Cortex of kidney (tissue), 1 donor: ENCODE results near the gene HOXB3.

Experiments used
- DNase-seq: peaks from one replicate; lab custom pipeline; 2025; lab: John Stamatoyannopoulos, UW

Gene HOXB3

GRCh38 chr17:48625495-48626244 lies 35.6 kb upstream of the HOXB3 start:
- no peak for DNase-seq

GRCh38 chr17:48624544-48625494 lies 34.8 kb upstream of the HOXB3 start:
- DNase-seq = no peak

GRCh38 chr17:48624118-48624517 lies 34.1 kb upstream of the HOXB3 start:
- no peak for DNase-seq

GRCh38 chr17:48623583-48623982 lies 33.5 kb upstream of the HOXB3 start:
- DNase-seq = no peak

- no peak for DNase-seq
Observed at GRCh38 chr17:48622857-48623256, 32.8 kb upstream of the HOXB3 start.

- DNase-seq = no peak
Observed at GRCh38 chr17:48621410-48622392, 31.7 kb upstream of the HOXB3 start.

GRCh38 chr17:48620461-48621139 lies 30.6 kb upstream of the HOXB3 start:
- no peak for DNase-seq

GRCh38 chr17:48619826-48620449 lies 29.9 kb upstream of the HOXB3 start:
- no peak for DNase-seq

- DNase-seq = no peak
Observed at GRCh38 chr17:48618256-48618896, 28.3 kb upstream of the HOXB3 start.

- no peak for DNase-seq
Observed at GRCh38 chr17:48617471-48618255, 27.6 kb upstream of the HOXB3 start.

GRCh38 chr17:48616717-48617470 lies 26.9 kb upstream of the HOXB3 start:
- no peak for DNase-seq

GRCh38 chr17:48615963-48616716 lies 26.1 kb upstream of the HOXB3 start:
- no peak for DNase-seq

- no peak for DNase-seq
Observed at GRCh38 chr17:48615047-48615962, 25.3 kb upstream of the HOXB3 start, which contains the start of gene HOXB8. Gene HOXB8, minus strand, starts transcription at chr17:48615292. Its CDS starts 588 bp downstream, at chr17:48614704.

GRCh38 chr17:48613862-48614694 lies 24.0 kb upstream of the HOXB3 start:
- DNase-seq = no peak

GRCh38 chr17:48612854-48613691 lies 23.0 kb upstream of the HOXB3 start:
- no peak for DNase-seq
